ENCODE results near the gene PRF1. TPM values are rescaled to one million over a fixed set of nuclear protein-coding genes. Genes with fewer than 3 reads are reported as not detected.

The PRF1 gene
- polyA plus RNA-seq, 1 experiment = not detected

GRCh38 chr10:70605161-70605560, 2.6 kb upstream of the PRF1 start:
- DNase-seq (ENCODE audit: low read depth) = no peak
- POLR2A ChIA-PET = no interaction called here

DNA sequence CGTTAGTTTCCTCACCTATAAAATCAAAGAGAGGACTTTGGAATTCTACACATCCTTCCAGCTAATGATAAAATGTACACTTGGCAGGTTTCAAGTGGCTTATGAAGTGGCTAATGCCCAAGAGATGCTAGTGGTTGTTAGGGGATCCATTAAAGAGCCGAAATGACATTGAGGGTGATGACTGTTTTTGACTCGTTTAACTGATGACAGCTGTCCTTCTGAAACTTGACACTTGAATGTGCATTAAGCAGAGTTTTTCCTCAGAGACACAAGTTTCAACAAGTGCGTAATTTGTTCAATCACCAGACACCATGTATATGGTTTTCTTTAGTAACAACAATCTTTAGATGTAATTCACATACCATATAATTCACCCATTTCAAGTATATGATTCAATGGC, 1.6 kb upstream of the PRF1 start:
- no peaks in the 10 kb centered on the region for H3K36me3 ChIP-seq (ENCODE audit: control insufficient read depth, insufficient read depth, low read length)
- H3K27me3 ChIP-seq (ENCODE audit: control insufficient read depth, insufficient read depth, low read length) = 0 out of 2 replicates have a peak, but pooled peaks cover 3% of the 10 kb centered on the region
- DNase-seq (ENCODE audit: low read depth) = no peak
- ChIA-PET CTCF (no interaction called here), POLR2A (no interaction called here)
- TF ChIP-seq CTCF (IDR thresholded peaks at IDR 0.05; ENCODE audit: insufficient read depth, low read depth, low read length) = no peak
- H3K4me3 ChIP-seq (ENCODE audit: low read depth, low read length) = no peak overlapping the region

More at GRCh38 chr10:70605161-70605560, 2.6 kb upstream of the PRF1 start:
- Histone ChIP-seq H3K27me3 (ENCODE audit: control insufficient read depth, insufficient read depth, low read length) (0 out of 2 replicates have a peak, but pooled peaks cover 3% of the 10 kb centered on the region), H3K4me3 (ENCODE audit: low read depth, low read length) (no peak overlapping the region), H3K36me3 (ENCODE audit: control insufficient read depth, insufficient read depth, low read length) (no peaks in the 10 kb centered on the region)
- CTCF ChIA-PET = no interaction called here
- no peak for TF ChIP-seq CTCF (IDR thresholded peaks at IDR 0.05; ENCODE audit: insufficient read depth, low read depth, low read length)

GRCh38 chr10:70603449-70603801, 884 bp upstream of the PRF1 start:
- Histone ChIP-seq H3K36me3 (ENCODE audit: control insufficient read depth, insufficient read depth, low read length) (no peaks in the 10 kb centered on the region), H3K27me3 (ENCODE audit: control insufficient read depth, insufficient read depth, low read length) (0 out of 2 replicates have a peak, but pooled peaks cover 3% of the 10 kb centered on the region), H3K4me3 (ENCODE audit: low read depth, low read length) (no peak overlapping the region)
- TF ChIP-seq CTCF (IDR thresholded peaks at IDR 0.05; ENCODE audit: insufficient read depth, low read depth, low read length) = no peak
- POLR2A ChIA-PET = no interaction called here
- CTCF ChIA-PET = no interaction called here
- DNase-seq (ENCODE audit: low read depth) = no peak

GRCh38 chr10:70601746-70602145, 795 bp downstream of the PRF1 start:
- Histone ChIP-seq H3K36me3 (ENCODE audit: control insufficient read depth, insufficient read depth, low read length) (no peaks in the 10 kb centered on the region), H3K27me3 (ENCODE audit: control insufficient read depth, insufficient read depth, low read length) (peaks cover under 1% of the 10 kb centered on the region; the same call in 1 of the 2 replicates), H3K4me3 (ENCODE audit: low read depth, low read length) (no peak overlapping the region)
- no peak for TF ChIP-seq CTCF (IDR thresholded peaks at IDR 0.05; ENCODE audit: insufficient read depth, low read depth, low read length)
- no peak for DNase-seq (ENCODE audit: low read depth)
- POLR2A ChIA-PET = no interaction called here
- CTCF ChIA-PET = interaction anchor here (1.3 kb wide), 1 partner anchor 15 kb away, joined by 3 read pairs; no protein-coding TSS in a partner anchor

DNA sequence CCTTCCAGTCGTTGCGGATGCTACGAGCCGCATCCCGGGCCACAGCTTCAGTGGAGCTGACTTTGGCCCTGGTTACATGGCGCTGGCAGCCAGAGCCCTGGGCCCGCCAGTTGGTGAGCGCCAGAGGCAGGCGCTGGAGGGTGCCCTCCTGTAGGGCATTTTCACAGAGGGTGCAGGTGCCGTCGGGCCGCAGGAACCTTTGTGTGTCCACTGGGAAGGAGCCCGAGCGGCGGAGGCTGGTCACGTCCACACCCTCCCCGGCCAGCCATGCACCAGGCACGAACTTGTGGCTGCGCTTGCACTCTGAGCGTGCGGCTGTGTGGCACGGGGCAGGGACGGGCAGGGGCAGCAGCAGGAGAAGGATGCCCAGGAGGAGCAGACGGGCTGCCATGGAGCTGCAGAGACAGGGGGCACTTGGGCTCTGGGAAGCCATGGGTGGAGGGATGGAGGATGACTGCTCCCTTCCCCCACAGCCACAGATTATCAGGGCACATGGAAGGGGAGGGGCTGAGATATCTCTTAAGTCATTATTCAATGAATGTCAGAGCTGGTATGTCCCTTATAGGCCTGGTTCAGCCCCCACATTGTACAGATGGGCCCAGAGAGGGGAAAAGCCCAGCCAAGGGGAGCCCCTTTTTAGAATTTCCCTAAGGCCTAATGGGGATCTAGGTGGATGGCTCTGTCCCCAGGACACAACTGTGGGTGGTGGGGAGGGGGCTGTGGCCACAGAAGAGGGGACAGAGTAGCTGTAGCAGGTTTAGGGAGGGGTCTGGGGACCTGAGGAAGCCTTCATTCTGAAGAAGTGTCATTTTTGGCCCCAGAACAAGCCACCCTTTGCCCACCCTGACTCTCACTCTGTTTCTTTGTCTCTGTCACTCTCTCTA, 1.8 kb downstream of the PRF1 start:
- ChIA-PET CTCF (interaction anchor here (1.3 kb wide), 1 partner anchor 16 kb away, joined by 3 read pairs; no protein-coding TSS in a partner anchor), POLR2A (no interaction called here)
- TF ChIP-seq CTCF (IDR thresholded peaks at IDR 0.05; ENCODE audit: insufficient read depth, low read depth, low read length) = no peak
- no peaks in the 10 kb centered on the region for H3K36me3 ChIP-seq (ENCODE audit: control insufficient read depth, insufficient read depth, low read length)
- no peak overlapping the region for H3K4me3 ChIP-seq (ENCODE audit: low read depth, low read length)
- H3K27me3 ChIP-seq (ENCODE audit: control insufficient read depth, insufficient read depth, low read length) = no peaks in the 10 kb centered on the region; the same call in 1 of the 2 replicates
- no peak for DNase-seq (ENCODE audit: low read depth)
